ENCODE results near the gene FOXP1.

Gene FOXP1

GRCh38 chr3:71585887-71586809 lies 2.6 kb upstream of the FOXP1 start:
- no peak for DNase-seq

- DNase-seq, result no peak
Measured at GRCh38 chr3:71585131-71585530, 1.6 kb upstream of the FOXP1 start.

- no peak for DNase-seq
Measured at GRCh38 chr3:71584394-71585011, 975 bp upstream of the FOXP1 start.

- no peak for DNase-seq
Measured at GRCh38 chr3:71582612-71583565, 639 bp downstream of the FOXP1 start.

GRCh38 chr3:71582036-71582611 lies 1.4 kb downstream of the FOXP1 start:
- no peak for DNase-seq

GRCh38 chr3:71581457-71582035 lies 2.0 kb downstream of the FOXP1 start:
- DNase-seq, result no peak

GRCh38 chr3:71580636-71581456 lies 2.7 kb downstream of the FOXP1 start:
- no peak for DNase-seq

GRCh38 chr3:71579935-71580406 lies 3.6 kb downstream of the FOXP1 start:
- DNase-seq, result no peak

- no peak for DNase-seq
Measured at GRCh38 chr3:71579326-71579934, 4.1 kb downstream of the FOXP1 start.

- DNase-seq, result no peak
Measured at GRCh38 chr3:71578054-71578751, 5.3 kb downstream of the FOXP1 start.

GRCh38 chr3:71577011-71577410 lies 6.5 kb downstream of the FOXP1 start:
- no peak for DNase-seq

GRCh38 chr3:71575433-71575832 lies 8.1 kb downstream of the FOXP1 start:
- no peak for DNase-seq

GRCh38 chr3:71573181-71573580 lies 10.3 kb downstream of the FOXP1 start:
- no peak for DNase-seq

GRCh38 chr3:71570546-71570945 lies 13.0 kb downstream of the FOXP1 start:
- no peak for DNase-seq

GRCh38 chr3:71568207-71568606 lies 15.3 kb downstream of the FOXP1 start:
- DNase-seq, result no peak

- no peak for DNase-seq
Measured at GRCh38 chr3:71566776-71567175, 16.8 kb downstream of the FOXP1 start.

GRCh38 chr3:71565976-71566375 lies 17.6 kb downstream of the FOXP1 start:
- no peak for DNase-seq

GRCh38 chr3:71565316-71565715 lies 18.2 kb downstream of the FOXP1 start:
- DNase-seq, result no peak

- no peak for DNase-seq
Measured at GRCh38 chr3:71564361-71564760, 19.2 kb downstream of the FOXP1 start.

- DNase-seq, result no peak
Measured at GRCh38 chr3:71563827-71564226, 19.7 kb downstream of the FOXP1 start.

Data from cortex of kidney (tissue), 1 donor.